HL-60/S4 treated with retinoic acid at 250 ng/mL for 4 days and 3 days (cell line): ENCODE results near the gene PDE2A.

Source experiments
- in situ Hi-C: fragments of 300-500 bp; cut with MboI; formaldehyde crosslinking; loops from 2 replicates; pipeline ENCODE4 v1.7.0; 2022; ENCODE audit warnings: low sequenced_read_pairs

PDE2A gene

DNA sequence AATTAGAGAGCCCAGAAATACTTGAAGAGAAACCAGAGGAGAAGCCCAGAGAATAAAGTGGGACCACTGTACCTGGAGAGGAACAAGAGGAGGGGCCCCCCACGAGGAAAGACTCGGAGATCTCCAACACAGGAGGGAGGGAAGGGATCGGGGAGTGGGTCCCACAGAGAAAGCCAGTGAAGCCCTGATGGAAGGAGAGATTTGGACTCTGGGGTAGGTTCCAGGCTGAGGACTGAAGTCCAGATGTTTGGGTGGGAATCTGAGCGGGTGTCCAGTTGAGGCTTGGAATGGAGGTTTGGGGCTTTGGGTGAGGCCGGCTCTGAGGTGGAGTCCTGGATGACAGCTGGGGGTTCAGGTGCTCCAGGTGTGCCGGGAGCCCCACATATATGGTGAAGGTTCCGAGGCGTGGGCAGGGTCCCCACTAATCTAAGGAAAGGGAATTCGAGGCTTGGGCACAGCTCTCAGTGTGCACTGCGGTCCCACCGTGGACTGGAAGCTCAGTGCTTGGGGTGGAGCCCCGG, 32.6 kb downstream of the PDE2A start:
- in situ Hi-C loops: loop anchor here (5.0 kb wide), 1 partner anchor 54 kb away; no protein-coding TSS in a partner anchor

DNA sequence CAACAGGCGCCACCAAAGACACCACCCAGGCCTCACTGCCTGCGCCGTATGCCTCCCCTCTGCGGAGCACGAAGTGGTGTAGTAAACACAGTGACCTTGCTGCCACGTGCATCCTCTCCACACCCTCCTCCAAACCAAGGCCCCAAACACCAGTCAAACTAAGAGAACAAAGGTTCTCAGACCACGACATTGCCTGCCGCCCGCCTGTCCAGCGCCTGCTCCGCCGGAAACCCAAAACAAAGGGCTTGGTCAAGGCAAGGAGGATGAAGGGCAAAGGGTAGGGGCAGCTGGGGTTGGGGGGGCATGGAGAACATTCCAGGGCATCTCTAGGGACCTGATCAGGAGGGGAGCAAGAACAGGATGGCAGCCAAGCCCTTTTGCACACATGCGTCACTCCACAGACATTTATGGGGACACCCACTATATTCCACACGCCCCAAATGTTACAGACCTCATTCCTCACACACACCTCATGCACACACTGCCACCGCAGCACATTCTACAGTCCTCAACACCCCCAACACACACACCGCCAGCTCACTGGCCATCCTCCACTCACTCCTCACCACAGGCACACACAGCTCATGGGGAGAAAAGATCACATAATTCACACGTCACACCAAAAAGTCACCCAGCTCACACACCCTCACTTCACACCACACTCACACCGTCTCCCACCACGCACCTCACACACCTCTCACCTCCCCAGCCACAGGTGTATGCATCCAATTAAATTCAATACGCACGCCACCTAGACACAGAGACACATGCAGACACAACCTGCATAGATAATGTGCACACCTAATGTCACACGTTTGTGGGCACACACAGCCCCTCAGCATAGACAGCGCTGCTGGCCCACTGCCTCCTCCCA, 34.5 kb downstream of the PDE2A start:
- in situ Hi-C loops: loop anchor here (5.0 kb wide), 1 partner anchor 52 kb away; no protein-coding TSS in a partner anchor

DNA sequence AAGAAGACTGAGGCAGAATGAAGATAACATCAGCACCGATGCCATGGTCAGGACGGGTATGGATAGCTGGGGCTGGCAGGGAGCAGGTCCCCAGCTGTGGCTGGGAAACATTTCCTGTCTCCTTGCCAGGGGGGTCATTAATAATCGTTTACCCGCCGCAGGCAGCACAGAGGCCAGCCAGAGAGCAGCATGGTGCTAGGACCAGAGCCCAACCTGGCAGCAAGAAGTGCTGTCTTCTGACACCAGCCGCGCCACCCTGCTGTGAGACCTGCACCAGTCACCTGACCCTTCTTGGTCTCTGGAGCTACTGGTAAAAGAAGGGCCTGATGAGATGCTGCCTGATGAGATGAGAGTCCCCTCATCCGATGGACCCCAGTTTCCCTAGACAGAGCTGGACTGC, 36.3 kb downstream of the PDE2A start:
- in situ Hi-C loops: no loop called here

- in situ Hi-C loops: no loop called here
Observed at GRCh38 chr11:72637198-72637597, 37.0 kb downstream of the PDE2A start.

- in situ Hi-C loops: no loop called here
Observed at GRCh38 chr11:72636376-72636775, 37.8 kb downstream of the PDE2A start.

- in situ Hi-C loops: no loop called here
Observed at GRCh38 chr11:72635933-72636332, 38.3 kb downstream of the PDE2A start.

DNA sequence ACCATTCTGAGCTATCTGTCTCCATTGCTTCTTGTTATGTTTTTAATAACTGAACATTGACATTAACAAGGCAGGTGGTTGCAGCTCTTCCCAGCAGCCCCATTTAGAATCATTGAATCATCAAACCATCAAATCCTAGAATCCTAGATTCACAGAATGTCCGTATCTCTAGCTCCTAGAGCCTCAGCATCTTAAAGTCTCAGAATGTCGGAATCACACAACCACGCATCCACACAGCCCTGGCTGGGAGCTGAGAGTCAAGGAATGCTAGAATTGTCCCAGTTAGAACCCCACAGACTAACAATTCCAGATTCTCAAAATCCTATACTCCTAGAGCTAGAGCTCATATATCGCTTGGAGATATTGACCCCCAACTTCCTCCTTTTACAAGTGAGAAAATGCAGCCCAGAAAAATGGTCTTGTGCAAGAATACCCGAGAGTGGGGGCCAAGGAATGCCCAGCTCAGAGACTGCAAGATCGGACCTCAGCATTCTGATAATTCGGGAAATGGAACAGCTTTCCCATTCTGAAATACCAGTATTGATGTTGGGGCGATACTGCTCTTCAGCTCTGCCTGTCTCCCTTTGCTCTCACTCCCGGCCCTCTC, 38.8 kb downstream of the PDE2A start:
- in situ Hi-C loops: no loop called here

DNA sequence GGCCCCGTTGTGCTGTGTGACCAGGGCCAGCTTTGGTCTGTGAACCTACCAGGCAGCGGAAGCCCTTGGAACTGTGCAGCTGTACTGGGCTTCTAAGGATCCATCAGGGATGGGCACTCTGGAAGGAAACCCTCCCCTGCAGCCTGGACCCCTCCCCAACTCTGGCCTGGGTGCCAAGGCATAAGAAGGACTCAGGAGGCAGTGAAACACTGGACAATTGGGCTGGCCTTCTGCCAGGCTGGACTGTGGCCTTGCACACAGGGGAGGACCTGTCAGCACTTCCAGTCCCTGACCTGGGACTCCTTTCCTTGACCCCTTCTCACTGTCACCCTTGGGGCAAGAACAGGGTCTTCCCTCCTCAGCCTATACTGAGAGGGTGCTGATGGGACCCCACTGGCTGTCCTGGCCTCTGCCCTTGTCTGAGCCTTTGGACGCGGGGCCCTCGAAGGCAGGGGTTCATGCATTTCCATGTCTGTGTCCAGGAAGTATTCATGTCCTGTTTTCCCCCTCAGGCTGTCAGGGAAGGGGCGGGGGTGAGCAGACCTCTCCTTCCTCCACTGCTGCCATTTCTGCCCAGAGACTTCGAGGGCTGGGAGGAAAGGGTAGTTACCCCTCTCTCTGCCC, 39.6 kb downstream of the PDE2A start:
- in situ Hi-C loops: no loop called here

- in situ Hi-C loops: no loop called here
Observed at GRCh38 chr11:72634016-72634415, 40.2 kb downstream of the PDE2A start.

- in situ Hi-C loops: no loop called here
Observed at GRCh38 chr11:72633068-72633467, 41.2 kb downstream of the PDE2A start.

GRCh38 chr11:72631806-72632731, 42.2 kb downstream of the PDE2A start:
- in situ Hi-C loops: no loop called here

DNA sequence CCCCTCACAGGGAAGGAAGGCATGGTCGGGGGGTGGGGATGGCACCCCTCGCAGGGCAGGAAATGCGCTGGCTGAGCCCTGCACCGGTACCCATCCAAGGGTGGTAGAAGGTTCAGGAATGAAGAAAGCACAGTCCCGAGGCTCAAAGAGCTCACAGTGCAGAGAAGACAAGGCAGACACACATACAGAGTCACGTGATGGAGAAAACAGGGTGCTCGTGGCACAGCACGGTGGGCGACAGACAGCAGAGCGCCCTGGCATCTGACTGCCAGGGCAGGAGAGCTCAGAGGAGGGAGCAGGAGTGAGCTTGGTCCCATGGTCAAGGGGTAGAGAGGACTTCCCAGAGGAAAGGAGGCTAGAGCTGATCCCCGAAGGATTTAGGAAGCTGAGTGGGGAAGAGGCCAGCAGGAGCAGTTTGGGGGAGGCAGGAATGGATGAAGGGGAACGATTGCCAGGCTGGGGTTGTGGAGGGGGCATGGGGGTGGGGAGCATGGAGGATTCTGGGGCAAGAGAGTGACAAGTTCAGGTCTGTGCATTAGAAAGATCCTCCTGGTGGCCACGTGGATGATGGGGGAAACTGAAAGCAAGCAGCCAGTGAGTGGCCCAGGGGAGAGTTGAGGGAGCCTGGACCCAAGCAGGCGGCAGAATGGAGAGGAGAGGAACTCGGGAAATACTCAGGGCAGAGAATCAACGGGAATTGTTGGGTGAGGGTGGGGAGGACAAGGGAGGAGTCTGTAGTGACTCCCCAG, 43.9 kb downstream of the PDE2A start:
- in situ Hi-C loops: no loop called here

DNA sequence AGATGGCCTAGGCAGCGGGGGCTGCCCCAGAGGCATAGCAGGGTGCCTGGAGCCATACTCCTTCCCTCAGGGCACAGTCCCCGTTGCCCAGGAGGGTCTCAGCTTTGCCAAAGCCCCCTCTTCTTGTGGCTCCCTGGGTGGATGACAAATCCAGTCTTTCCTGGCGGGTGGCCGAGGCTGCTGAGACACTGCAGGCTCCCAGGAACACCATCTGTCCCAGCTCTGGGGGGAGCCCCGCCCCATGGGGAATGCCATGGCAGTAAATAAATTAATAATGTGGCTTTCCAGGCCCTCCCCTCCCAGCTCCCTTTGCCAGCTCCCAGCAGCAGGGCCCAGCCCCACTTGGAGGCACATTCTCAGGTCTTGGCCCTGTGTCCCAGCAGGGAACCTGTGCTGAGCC, 45.0 kb downstream of the PDE2A start:
- in situ Hi-C loops: no loop called here

- in situ Hi-C loops: no loop called here
Observed at GRCh38 chr11:72627594-72628281, 46.5 kb downstream of the PDE2A start.

- in situ Hi-C loops: no loop called here
Observed at GRCh38 chr11:72626414-72626936, 47.7 kb downstream of the PDE2A start.

DNA sequence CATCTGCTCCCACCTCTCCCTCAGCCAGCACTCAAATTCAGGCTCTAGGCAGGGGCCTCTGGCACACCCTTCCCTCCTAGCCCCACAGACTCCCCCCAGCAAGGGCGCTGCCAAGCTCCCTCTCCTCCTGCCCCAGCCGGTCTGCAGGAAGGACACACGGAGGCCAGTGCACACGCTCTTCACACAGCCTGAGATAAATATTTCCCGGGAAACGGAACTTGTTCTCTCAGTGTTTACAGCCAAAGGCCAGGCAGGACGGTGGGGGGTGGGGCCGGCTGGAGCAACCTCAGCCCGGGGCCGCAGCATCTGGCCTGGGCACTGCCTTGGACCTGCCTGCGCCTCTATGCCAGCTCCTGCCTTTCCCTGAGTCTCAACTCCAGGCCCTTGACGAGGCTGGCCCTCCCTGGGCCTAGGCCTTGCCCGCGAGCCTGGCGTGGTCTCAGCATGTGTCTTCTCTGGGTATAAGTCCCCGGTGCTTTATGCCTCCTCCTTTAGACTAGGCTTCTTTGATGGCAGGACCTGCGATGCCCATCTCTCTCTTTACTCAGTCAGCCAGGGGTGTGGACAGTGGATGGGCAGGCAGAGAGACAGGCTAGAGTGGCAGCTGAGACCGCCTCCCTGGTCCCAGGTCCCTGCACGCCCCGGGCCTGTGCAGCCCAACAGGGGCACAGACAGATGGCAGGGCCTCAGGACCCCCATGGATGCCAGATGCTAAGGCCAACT, 48.4 kb downstream of the PDE2A start:
- in situ Hi-C loops: no loop called here

DNA sequence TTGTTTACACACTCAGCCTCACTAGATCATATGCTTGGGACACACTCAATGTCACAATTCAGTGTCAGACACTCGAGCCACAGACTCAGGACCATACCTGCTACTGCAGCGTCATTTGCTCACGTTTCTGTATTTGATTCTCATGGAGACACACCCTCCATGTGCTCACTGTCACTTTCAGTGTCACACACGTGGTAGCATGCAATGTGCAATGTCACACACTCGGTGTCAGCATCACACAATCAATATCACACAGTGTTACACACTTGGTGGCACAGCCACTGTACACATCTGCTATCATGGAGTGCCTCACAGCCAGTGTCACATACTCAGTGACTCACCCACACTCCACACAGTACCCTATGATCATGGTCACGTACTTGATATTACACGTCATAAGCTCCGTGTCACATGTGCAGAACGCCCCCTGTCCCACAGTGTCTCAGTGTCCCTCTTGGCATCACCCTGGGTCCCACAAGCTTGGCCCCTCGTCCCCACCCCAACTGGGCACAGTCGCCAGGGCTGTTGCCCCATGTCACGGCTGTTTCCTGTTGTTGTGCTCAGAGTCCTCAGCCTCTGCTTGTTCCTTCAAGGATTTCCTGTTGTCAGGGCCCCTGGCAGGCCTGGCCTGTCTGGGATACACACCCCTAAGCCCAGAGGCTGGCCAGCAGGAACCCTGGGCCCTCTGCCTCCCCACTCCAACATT, 49.6 kb downstream of the PDE2A start:
- in situ Hi-C loops: no loop called here

GRCh38 chr11:72623052-72623451, 51.2 kb downstream of the PDE2A start:
- in situ Hi-C loops: no loop called here
